ENCODE measurements around the gene HCAR3. TPM values are rescaled to one million over a fixed set of nuclear protein-coding genes. Genes with fewer than 3 reads are reported as not detected.

The HCAR3 gene
- total and polyA plus RNA-seq, 2 of the 13 experiments (the other 11 are each of a cell fraction or from before 2014, with no cell fraction given): 0.11 to 12.8 TPM

DNA sequence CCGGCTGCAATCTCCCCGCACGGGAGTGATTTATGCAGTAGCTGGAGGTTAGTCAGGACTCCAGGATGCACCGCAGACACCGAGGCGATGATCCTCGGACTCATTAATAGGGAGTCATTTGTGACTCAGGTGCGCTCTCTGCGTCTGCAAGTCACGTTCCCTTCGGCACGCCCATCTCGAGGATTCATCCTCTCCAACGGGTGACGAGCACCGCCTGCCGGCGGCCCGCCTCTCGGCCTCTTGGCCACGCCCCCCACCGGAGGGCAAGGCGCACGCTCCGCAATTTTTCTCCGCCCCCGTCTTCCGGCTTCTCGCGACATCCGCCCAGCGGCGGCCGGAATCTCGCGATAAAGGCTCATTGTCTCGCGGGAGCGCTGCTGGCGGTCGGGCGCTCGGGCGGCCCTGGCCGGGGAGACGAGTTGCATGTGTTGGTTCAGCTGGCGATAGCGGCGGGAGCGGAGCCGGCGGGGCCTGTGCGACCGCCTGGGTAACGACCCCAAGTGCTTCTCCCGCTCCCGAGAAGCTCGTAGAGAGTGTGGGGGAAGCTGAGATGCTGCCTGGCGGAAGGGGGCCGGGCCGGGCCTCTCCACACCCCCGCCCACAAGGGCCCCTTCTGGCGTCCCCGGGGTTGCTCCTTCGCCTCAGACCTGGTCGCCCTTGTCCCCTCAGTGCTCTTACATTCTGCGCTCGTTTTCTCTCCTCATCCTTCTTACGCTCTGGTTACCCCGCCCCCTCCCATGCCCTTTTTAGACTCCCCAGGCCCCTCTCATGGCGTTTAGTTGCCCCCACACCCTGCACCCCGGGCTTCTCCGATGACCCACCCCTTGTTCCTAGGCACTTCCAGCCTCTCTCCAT lies 36.1 kb upstream of the HCAR3 start, which contains the start of gene DENR (continued):
- TF ChIP-seq, protein P1, sequence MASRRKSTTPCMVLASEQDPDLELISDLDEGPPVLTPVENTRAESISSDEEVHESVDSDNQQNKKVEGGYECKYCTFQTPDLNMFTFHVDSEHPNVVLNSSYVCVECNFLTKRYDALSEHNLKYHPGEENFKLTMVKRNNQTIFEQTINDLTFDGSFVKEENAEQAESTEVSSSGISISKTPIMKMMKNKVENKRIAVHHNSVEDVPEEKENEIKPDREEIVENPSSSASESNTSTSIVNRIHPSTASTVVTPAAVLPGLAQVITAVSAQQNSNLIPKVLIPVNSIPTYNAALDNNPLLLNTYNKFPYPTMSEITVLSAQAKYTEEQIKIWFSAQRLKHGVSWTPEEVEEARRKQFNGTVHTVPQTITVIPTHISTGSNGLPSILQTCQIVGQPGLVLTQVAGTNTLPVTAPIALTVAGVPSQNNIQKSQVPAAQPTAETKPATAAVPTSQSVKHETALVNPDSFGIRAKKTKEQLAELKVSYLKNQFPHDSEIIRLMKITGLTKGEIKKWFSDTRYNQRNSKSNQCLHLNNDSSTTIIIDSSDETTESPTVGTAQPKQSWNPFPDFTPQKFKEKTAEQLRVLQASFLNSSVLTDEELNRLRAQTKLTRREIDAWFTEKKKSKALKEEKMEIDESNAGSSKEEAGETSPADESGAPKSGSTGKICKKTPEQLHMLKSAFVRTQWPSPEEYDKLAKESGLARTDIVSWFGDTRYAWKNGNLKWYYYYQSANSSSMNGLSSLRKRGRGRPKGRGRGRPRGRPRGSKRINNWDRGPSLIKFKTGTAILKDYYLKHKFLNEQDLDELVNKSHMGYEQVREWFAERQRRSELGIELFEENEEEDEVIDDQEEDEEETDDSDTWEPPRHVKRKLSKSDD (CRISPR knock-in tag; IDR thresholded peaks at IDR 0.05; ENCODE audit: low read depth): no peak
- TF ChIP-seq, protein P2, sequence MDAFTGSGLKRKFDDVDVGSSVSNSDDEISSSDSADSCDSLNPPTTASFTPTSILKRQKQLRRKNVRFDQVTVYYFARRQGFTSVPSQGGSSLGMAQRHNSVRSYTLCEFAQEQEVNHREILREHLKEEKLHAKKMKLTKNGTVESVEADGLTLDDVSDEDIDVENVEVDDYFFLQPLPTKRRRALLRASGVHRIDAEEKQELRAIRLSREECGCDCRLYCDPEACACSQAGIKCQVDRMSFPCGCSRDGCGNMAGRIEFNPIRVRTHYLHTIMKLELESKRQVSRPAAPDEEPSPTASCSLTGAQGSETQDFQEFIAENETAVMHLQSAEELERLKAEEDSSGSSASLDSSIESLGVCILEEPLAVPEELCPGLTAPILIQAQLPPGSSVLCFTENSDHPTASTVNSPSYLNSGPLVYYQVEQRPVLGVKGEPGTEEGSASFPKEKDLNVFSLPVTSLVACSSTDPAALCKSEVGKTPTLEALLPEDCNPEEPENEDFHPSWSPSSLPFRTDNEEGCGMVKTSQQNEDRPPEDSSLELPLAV (CRISPR knock-in tag; conservative IDR thresholded peaks at IDR 0.05; ENCODE audit: low read depth): no peak
- TF ChIP-seq, protein P3, sequence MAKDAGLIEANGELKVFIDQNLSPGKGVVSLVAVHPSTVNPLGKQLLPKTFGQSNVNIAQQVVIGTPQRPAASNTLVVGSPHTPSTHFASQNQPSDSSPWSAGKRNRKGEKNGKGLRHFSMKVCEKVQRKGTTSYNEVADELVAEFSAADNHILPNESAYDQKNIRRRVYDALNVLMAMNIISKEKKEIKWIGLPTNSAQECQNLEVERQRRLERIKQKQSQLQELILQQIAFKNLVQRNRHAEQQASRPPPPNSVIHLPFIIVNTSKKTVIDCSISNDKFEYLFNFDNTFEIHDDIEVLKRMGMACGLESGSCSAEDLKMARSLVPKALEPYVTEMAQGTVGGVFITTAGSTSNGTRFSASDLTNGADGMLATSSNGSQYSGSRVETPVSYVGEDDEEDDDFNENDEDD (CRISPR knock-in tag; IDR thresholded peaks at IDR 0.05; ENCODE audit: borderline replicate concordance): peak; percentile 60; the same call in 1 of the 2 replicates
- TF ChIP-seq ATAD3A (CRISPR knock-in tag; IDR thresholded peaks at IDR 0.05) (no peak), NFKBIZ (CRISPR knock-in tag; IDR thresholded peaks at IDR 0.05) (0 out of 2 replicates have a peak, but pooled peaks have one; percentile 51), ZNF224 (CRISPR knock-in tag; IDR thresholded peaks at IDR 0.05) (0 out of 2 replicates have a peak, but pooled peaks have one; percentile 53), ZMYM3 (CRISPR knock-in tag; IDR thresholded peaks at IDR 0.05) (peak; percentile 60; the same call in 1 of the 2 replicates), ZNF550 (CRISPR knock-in tag; IDR thresholded peaks at IDR 0.05; ENCODE audit: borderline replicate concordance) (no peak), ZNF605 (CRISPR knock-in tag; IDR thresholded peaks at IDR 0.05) (no peak), AKAP8 (CRISPR knock-in tag; IDR thresholded peaks at IDR 0.05) (no peak), ZNF230 (CRISPR knock-in tag; IDR thresholded peaks at IDR 0.05) (no peak), ZZZ3 (CRISPR knock-in tag; IDR thresholded peaks at IDR 0.05; ENCODE audit: borderline replicate concordance) (peak; percentile 81; the same call in 1 of the 2 replicates), ZFP36L1 (CRISPR knock-in tag; IDR thresholded peaks at IDR 0.05) (0 out of 2 replicates have a peak, but pooled peaks have one; percentile 61), SRF (IDR thresholded peaks at IDR 0.05; ENCODE audit: low read depth, low read length) (no peak), GABPB1 (CRISPR knock-in tag; IDR thresholded peaks at IDR 0.05) (peak; percentile 94)
- TF ChIP-seq, protein P4, sequence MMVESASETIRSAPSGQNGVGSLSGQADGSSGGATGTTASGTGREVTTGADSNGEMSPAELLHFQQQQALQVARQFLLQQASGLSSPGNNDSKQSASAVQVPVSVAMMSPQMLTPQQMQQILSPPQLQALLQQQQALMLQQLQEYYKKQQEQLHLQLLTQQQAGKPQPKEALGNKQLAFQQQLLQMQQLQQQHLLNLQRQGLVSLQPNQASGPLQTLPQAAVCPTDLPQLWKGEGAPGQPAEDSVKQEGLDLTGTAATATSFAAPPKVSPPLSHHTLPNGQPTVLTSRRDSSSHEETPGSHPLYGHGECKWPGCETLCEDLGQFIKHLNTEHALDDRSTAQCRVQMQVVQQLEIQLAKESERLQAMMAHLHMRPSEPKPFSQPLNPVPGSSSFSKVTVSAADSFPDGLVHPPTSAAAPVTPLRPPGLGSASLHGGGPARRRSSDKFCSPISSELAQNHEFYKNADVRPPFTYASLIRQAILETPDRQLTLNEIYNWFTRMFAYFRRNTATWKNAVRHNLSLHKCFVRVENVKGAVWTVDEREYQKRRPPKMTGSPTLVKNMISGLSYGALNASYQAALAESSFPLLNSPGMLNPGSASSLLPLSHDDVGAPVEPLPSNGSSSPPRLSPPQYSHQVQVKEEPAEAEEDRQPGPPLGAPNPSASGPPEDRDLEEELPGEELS (CRISPR knock-in tag; IDR thresholded peaks at IDR 0.05): peak; percentile 74
- TF ChIP-seq, protein P5, sequence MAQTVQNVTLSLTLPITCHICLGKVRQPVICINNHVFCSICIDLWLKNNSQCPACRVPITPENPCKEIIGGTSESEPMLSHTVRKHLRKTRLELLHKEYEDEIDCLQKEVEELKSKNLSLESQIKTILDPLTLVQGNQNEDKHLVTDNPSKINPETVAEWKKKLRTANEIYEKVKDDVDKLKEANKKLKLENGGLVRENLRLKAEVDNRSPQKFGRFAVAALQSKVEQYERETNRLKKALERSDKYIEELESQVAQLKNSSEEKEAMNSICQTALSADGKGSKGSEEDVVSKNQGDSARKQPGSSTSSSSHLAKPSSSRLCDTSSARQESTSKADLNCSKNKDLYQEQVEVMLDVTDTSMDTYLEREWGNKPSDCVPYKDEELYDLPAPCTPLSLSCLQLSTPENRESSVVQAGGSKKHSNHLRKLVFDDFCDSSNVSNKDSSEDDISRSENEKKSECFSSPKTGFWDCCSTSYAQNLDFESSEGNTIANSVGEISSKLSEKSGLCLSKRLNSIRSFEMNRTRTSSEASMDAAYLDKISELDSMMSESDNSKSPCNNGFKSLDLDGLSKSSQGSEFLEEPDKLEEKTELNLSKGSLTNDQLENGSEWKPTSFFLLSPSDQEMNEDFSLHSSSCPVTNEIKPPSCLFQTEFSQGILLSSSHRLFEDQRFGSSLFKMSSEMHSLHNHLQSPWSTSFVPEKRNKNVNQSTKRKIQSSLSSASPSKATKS (CRISPR knock-in tag; IDR thresholded peaks at IDR 0.05): no peak
- TF ChIP-seq, protein P6, sequence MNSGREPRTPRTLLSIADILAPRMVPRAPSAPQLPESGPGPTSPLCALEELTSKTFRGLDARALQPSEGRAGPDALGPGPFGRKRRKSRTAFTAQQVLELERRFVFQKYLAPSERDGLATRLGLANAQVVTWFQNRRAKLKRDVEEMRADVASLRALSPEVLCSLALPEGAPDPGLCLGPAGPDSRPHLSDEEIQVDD (CRISPR knock-in tag; IDR thresholded peaks at IDR 0.05; ENCODE audit: borderline replicate concordance): peak; percentile 83; the same call in 1 of the 2 replicates
